Fibroblast of pulmonary artery (primary cell): ENCODE data around the gene HSD17B1.
A peak's percentile ranks its signal among the peaks of the same experiment; 100 is the strongest.

ENCODE experiments used
- DNase-seq: peaks from one replicate; pipeline ENCODE4 v3.0.0-alpha.2; 2010; ENCODE audit warnings: low read depth
- H3K4me3 ChIP-seq: replicated peaks from 2 replicates; pipeline ENCODE4 v1.5.1; 2011; ENCODE audit warnings: low read depth, mild to moderate bottlenecking, control low read depth, low read length, moderate library complexity
- CTCF ChIP-seq: IDR thresholded peaks from 2 replicates; pipeline ENCODE4 v1.5.1; 2011; ENCODE audit warnings: mild to moderate bottlenecking, control low read depth, low read length, inconsistent platforms; ENCODE audit errors: missing control alignments

HSD17B1 gene

DNA sequence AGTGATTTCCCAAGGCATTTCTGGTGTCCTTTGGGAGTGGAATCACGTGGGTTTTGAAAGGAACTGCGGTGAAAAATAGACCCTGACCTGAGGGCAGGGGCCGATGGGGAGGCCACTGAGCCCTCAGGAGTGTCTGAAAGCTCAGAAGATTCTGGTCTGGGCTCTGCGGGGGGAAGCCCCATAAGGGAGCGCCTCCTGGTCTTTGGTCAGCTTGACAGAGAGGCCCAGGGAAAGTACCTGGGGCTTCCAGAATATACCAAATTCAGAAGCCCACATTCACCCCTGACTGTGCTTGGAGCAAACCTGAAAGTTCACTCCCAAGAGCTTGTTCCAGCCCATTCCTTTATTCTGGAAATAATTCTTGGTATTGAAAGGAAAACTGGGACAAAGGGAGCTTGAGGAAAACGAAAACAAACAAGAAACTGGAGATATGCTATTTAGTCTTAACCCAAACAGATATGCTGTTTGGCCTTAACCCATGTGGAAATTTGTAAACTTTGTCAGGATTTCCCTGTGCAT is 39.9 kb upstream of the HSD17B1 start:
- no peak overlapping the region for H3K4me3 ChIP-seq
- TF ChIP-seq CTCF, result no peak
- DNase-seq, result no peak

GRCh38 chr17:42513686-42514085 is 39.0 kb upstream of the HSD17B1 start:
- no peak for DNase-seq
- H3K4me3 ChIP-seq, result no peak overlapping the region
- TF ChIP-seq CTCF, result no peak

DNA sequence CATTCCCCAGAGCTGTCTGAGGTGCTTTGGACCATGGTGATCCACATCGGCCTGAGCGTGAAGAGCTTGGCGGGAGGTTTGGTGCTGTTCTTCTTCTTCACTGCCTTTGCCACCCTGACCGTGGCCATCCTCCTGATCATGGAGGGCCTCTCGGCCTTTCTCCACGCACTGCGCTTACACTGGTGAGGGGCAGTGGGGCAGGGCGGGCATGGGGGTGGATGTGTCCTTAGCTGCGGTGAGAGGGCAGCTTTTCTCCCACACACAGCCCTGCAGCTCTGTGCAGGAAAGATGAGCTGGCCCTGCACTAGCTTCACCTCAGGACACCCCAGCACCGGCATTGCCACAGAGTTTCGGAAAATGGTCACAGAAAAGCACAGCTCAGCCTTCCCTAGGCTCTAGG is 38.4 kb upstream of the HSD17B1 start:
- no peak for TF ChIP-seq CTCF
- no peak overlapping the region for H3K4me3 ChIP-seq
- no peak for DNase-seq

DNA sequence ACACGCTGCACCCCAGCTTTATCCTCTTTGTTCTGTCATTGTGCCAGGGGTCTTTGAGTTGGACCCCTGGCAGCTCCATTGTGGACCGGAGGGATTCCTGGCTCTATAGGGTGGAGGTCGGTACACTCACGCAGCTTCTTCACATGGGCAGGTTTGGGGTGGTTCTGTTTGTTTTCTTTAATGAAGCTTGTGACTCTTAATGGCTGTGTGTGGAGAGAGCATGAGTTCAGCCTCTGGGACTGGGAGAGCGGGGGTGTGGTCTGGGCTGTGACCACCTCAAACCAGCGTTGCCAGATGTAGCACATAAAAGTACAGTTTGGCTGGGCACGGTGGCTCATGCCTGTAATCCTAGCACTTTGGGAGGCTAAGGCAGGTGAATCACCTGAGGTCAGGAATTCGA is 37.9 kb upstream of the HSD17B1 start:
- no peak for DNase-seq
- H3K4me3 ChIP-seq, result no peak overlapping the region
- no peak for TF ChIP-seq CTCF

- peak; percentile 94 for TF ChIP-seq CTCF
- peak; percentile 96 for DNase-seq
- no peak overlapping the region for H3K4me3 ChIP-seq
Measured at GRCh38 chr17:42517516-42517915, 35.2 kb upstream of the HSD17B1 start.

GRCh38 chr17:42518046-42518754 is 34.5 kb upstream of the HSD17B1 start:
- peak; percentile 99 for DNase-seq
- H3K4me3 ChIP-seq, result no peak overlapping the region
- TF ChIP-seq CTCF, result no peak

- DNase-seq, result peak; percentile 83
- TF ChIP-seq CTCF, result no peak
Measured at GRCh38 chr17:42518755-42519545, 33.8 kb upstream of the HSD17B1 start.

More at GRCh38 chr17:42518755-42519545, 33.8 kb upstream of the HSD17B1 start:
- no peak overlapping the region for H3K4me3 ChIP-seq
